GM23338 (cell line): ENCODE data around the gene LEKR1. TPM values are rescaled to one million over a fixed set of nuclear protein-coding genes. Genes with fewer than 3 reads are reported as not detected.

Experiments used
- ATAC-seq: fragments of 200-7000 bp; cut with Tn5 transposase; 3 replicates; pipeline ENCODE4 v1.9.1; 2020
- DNase-seq: peaks from one replicate; pipeline ENCODE4 v3.0.0-alpha.2; 2015; ENCODE audit warnings: low spot score
- H2AFZ ChIP-seq: fragments of 200-600 bp; sonication (generic); 2 replicates; pipeline ENCODE4 v1.8.0; 2016; ENCODE audit warnings: antibody characterized with exemption, mild to moderate bottlenecking, moderate library complexity
- H3F3A ChIP-seq: fragments of 200-600 bp; sonication (generic); replicated peaks from 2 replicates; pipeline ENCODE4 v1.8.0; 2017; ENCODE audit warnings: antibody characterized with exemption, mixed run types, low read depth
- H3K27ac ChIP-seq: fragments of 200-600 bp; sonication (generic); 2 replicates; pipeline ENCODE4 v1.6.1; 2016; ENCODE audit warnings: low read depth
- H3K27me3 ChIP-seq: fragments of 200-600 bp; sonication (generic); 2 replicates; pipeline ENCODE4 v1.8.0; 2016; ENCODE audit warnings: mild to moderate bottlenecking, mixed run types, moderate library complexity; ENCODE audit not compliant: insufficient read depth
- H3K36me3 ChIP-seq: fragments of 200-600 bp; sonication (generic); 2 replicates; pipeline ENCODE4 v1.8.0; 2016; ENCODE audit warnings: mild to moderate bottlenecking; ENCODE audit not compliant: insufficient read depth
- H3K4me1 ChIP-seq: fragments of 200-600 bp; sonication (generic); 2 replicates; pipeline ENCODE4 v1.8.0; 2016; ENCODE audit warnings: mild to moderate bottlenecking, moderate library complexity; ENCODE audit not compliant: insufficient read depth
- H3K4me2 ChIP-seq: fragments of 200-600 bp; sonication (generic); 2 replicates; pipeline ENCODE4 v1.7.1; 2017; ENCODE audit warnings: mixed run types
- H3K4me3 ChIP-seq: fragments of 200-600 bp; sonication (generic); 2 replicates; pipeline ENCODE4 v1.6.1; 2016; ENCODE audit warnings: mixed run types
- H3K79me2 ChIP-seq: fragments of 200-600 bp; sonication (generic); replicated peaks from 2 replicates; pipeline ENCODE4 v1.8.0; 2017; ENCODE audit warnings: mild to moderate bottlenecking; ENCODE audit not compliant: insufficient read depth
- H3K9me2 ChIP-seq: fragments of 200-600 bp; sonication (generic); 2 replicates; pipeline ENCODE4 v1.8.0; 2017; ENCODE audit not compliant: insufficient read depth
- H4K20me1 ChIP-seq: fragments of 200-600 bp; sonication (generic); replicated peaks from 2 replicates; pipeline ENCODE4 v1.8.0; 2017; ENCODE audit warnings: mild to moderate bottlenecking; ENCODE audit not compliant: insufficient read depth
- H3K27ac Mint-ChIP-seq: 2 replicates; pipeline ENCODE4 v1.8.0; 2020; ENCODE audit warnings: inconsistent platforms, mild to moderate bottlenecking, moderate library complexity, mixed read lengths
- H3K27me3 Mint-ChIP-seq: 3 replicates; pipeline ENCODE4 v1.8.0; 2022; ENCODE audit warnings: low read depth, mild to moderate bottlenecking, moderate library complexity, mixed read lengths, inconsistent platforms; ENCODE audit not compliant: insufficient read depth, poor library complexity
- H3K36me3 Mint-ChIP-seq: 3 replicates; pipeline ENCODE4 v1.8.0; 2021; ENCODE audit warnings: low read depth, mild to moderate bottlenecking, inconsistent platforms, moderate library complexity, mixed read lengths
- H3K4me1 Mint-ChIP-seq: 3 replicates; pipeline ENCODE4 v1.8.0; 2020; ENCODE audit warnings: mild to moderate bottlenecking, inconsistent platforms, mixed read lengths
- H3K4me3 Mint-ChIP-seq: 3 replicates; pipeline ENCODE4 v1.8.0; 2021; ENCODE audit warnings: moderate library complexity, mild to moderate bottlenecking, inconsistent platforms, mixed read lengths
- H3K9me3 Mint-ChIP-seq: 3 replicates; pipeline ENCODE4 v1.8.0; 2020; ENCODE audit warnings: moderate library complexity, mild to moderate bottlenecking, inconsistent platforms, mixed read lengths
- EZH2 ChIP-seq: fragments of 200-600 bp; sonication (generic); IDR thresholded peaks from one replicate; pipeline ENCODE4 v1.8.0; 2017; ENCODE audit warnings: antibody characterized with exemption, mild to moderate bottlenecking, low read depth; ENCODE audit not compliant: unreplicated experiment
- EZH2phosphoT487 ChIP-seq: fragments of 200-600 bp; sonication (generic); IDR thresholded peaks from one replicate; pipeline ENCODE4 v1.8.1; 2018; ENCODE audit warnings: antibody characterized with exemption; ENCODE audit not compliant: unreplicated experiment
- JUNB ChIP-seq: IDR thresholded peaks from one replicate; pipeline ENCODE4 v1.6.1; 2016; ENCODE audit warnings: antibody characterized with exemption; ENCODE audit not compliant: unreplicated experiment
- POLR2AphosphoS5 ChIP-seq: IDR thresholded peaks from 2 replicates; pipeline ENCODE4 v1.6.1; 2016; ENCODE audit warnings: antibody characterized with exemption, low read depth
- ZNF114 ChIP-seq: fragments of 250-450 bp; sonication (Bioruptor Pico); IDR thresholded peaks from 2 replicates; pipeline ENCODE4 v1.5.0; 2020; ENCODE audit warnings: mild to moderate bottlenecking, moderate library complexity
- ZNF331 ChIP-seq: fragments of 250-450 bp; sonication (Bioruptor Pico); IDR thresholded peaks from 2 replicates; pipeline ENCODE4 v1.5.0; 2020; ENCODE audit warnings: low read depth, mild to moderate bottlenecking, moderate library complexity
- polyA plus RNA-seq: library from polyadenylated mRNA; unstranded; fragments of >200 nt; fragmentation: Nextera tagmentation; extraction: Ambion mirVana; gene quantifications from 2 replicates; pipeline ENCODE4 v1.2.1, GENCODE V29; 2016
- total RNA-seq: library from RNA; depleted of rRNA; stranded (reverse); fragments of >200 nt; shearing (Covaris generic); gene quantifications from 2 replicates; pipeline ENCODE4 v1.2.3, GENCODE V29; 2014
- TF ChIP-seq, protein P1 (sequence below): fragments of 250-450 bp; sonication (Bioruptor Pico); IDR thresholded peaks from 2 replicates; pipeline ENCODE4 v1.5.0; 2020; ENCODE audit warnings: mild to moderate bottlenecking, moderate library complexity
- TF ChIP-seq, protein P2 (sequence below): IDR thresholded peaks from one replicate; pipeline ENCODE4 v1.6.1; 2018; ENCODE audit warnings: antibody characterized with exemption; ENCODE audit not compliant: unreplicated experiment
- TF ChIP-seq, protein P3 (sequence below), 2 experiments: fragments of 200-600 bp in 1 of 2; sonication (generic) in 1 of 2; conservative IDR thresholded peaks; 2 replicates each; pipeline versions ENCODE4 v1.5.1 to v1.6.1; 2016 to 2017; ENCODE audit warnings: antibody characterized with exemption in 2 of 2, low read depth in 2 of 2, mild to moderate bottlenecking in 2 of 2, moderate library complexity in 1 of 2

LEKR1 gene
- total and polyA plus RNA-seq, 2 experiments from 2014 or later, result not detected

DNA sequence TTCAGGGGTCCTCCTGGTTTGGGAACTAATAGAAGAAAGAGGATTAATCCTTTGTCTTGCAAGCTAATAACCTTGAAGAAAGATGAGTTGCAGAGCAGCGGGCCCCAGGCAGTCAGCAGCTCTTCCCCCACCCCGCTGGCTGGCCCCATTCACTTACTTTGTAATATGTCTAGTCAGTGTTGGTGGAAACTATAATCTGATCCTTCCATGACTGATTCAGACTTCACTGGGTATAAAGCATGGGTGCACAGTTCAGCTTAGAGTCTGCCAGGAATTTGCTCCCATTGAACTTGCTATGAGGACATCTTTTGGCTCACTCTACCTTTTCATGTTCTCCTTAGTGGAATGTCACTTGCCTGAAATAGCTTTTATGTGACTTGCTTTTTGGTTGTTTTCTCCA is 216.1 kb downstream of the LEKR1 start (continued):
- TF ChIP-seq, protein P1, sequence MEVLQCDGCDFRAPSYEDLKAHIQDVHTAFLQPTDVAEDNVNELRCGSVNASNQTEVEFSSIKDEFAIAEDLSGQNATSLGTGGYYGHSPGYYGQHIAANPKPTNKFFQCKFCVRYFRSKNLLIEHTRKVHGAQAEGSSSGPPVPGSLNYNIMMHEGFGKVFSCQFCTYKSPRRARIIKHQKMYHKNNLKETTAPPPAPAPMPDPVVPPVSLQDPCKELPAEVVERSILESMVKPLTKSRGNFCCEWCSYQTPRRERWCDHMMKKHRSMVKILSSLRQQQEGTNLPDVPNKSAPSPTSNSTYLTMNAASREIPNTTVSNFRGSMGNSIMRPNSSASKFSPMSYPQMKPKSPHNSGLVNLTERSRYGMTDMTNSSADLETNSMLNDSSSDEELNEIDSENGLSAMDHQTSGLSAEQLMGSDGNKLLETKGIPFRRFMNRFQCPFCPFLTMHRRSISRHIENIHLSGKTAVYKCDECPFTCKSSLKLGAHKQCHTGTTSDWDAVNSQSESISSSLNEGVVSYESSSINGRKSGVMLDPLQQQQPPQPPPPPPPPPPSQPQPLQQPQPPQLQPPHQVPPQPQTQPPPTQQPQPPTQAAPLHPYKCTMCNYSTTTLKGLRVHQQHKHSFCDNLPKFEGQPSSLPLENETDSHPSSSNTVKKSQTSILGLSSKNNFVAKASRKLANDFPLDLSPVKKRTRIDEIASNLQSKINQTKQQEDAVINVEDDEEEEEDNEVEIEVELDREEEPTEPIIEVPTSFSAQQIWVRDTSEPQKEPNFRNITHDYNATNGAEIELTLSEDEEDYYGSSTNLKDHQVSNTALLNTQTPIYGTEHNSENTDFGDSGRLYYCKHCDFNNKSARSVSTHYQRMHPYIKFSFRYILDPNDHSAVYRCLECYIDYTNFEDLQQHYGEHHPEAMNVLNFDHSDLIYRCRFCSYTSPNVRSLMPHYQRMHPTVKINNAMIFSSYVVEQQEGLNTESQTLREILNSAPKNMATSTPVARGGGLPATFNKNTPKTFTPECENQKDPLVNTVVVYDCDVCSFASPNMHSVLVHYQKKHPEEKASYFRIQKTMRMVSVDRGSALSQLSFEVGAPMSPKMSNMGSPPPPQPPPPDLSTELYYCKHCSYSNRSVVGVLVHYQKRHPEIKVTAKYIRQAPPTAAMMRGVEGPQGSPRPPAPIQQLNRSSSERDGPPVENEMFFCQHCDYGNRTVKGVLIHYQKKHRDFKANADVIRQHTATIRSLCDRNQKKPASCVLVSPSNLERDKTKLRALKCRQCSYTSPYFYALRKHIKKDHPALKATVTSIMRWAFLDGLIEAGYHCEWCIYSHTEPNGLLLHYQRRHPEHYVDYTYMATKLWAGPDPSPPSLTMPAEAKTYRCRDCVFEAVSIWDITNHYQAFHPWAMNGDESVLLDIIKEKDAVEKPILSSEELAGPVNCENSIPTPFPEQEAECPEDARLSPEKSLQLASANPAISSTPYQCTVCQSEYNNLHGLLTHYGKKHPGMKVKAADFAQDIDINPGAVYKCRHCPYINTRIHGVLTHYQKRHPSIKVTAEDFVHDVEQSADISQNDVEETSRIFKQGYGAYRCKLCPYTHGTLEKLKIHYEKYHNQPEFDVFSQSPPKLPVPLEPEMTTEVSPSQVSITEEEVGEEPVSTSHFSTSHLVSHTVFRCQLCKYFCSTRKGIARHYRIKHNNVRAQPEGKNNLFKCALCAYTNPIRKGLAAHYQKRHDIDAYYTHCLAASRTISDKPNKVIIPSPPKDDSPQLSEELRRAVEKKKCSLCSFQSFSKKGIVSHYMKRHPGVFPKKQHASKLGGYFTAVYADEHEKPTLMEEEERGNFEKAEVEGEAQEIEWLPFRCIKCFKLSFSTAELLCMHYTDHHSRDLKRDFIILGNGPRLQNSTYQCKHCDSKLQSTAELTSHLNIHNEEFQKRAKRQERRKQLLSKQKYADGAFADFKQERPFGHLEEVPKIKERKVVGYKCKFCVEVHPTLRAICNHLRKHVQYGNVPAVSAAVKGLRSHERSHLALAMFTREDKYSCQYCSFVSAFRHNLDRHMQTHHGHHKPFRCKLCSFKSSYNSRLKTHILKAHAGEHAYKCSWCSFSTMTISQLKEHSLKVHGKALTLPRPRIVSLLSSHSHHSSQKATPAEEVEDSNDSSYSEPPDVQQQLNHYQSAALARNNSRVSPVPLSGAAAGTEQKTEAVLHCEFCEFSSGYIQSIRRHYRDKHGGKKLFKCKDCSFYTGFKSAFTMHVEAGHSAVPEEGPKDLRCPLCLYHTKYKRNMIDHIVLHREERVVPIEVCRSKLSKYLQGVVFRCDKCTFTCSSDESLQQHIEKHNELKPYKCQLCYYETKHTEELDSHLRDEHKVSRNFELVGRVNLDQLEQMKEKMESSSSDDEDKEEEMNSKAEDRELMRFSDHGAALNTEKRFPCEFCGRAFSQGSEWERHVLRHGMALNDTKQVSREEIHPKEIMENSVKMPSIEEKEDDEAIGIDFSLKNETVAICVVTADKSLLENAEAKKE (CRISPR knock-in tag), result no peak
- TF ChIP-seq, protein P2, sequence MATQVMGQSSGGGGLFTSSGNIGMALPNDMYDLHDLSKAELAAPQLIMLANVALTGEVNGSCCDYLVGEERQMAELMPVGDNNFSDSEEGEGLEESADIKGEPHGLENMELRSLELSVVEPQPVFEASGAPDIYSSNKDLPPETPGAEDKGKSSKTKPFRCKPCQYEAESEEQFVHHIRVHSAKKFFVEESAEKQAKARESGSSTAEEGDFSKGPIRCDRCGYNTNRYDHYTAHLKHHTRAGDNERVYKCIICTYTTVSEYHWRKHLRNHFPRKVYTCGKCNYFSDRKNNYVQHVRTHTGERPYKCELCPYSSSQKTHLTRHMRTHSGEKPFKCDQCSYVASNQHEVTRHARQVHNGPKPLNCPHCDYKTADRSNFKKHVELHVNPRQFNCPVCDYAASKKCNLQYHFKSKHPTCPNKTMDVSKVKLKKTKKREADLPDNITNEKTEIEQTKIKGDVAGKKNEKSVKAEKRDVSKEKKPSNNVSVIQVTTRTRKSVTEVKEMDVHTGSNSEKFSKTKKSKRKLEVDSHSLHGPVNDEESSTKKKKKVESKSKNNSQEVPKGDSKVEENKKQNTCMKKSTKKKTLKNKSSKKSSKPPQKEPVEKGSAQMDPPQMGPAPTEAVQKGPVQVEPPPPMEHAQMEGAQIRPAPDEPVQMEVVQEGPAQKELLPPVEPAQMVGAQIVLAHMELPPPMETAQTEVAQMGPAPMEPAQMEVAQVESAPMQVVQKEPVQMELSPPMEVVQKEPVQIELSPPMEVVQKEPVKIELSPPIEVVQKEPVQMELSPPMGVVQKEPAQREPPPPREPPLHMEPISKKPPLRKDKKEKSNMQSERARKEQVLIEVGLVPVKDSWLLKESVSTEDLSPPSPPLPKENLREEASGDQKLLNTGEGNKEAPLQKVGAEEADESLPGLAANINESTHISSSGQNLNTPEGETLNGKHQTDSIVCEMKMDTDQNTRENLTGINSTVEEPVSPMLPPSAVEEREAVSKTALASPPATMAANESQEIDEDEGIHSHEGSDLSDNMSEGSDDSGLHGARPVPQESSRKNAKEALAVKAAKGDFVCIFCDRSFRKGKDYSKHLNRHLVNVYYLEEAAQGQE, result no peak
- no peak for TF ChIP-seq ZNF114 (CRISPR knock-in tag)
- TF ChIP-seq ZNF331 (CRISPR knock-in tag), result no peak

DNA sequence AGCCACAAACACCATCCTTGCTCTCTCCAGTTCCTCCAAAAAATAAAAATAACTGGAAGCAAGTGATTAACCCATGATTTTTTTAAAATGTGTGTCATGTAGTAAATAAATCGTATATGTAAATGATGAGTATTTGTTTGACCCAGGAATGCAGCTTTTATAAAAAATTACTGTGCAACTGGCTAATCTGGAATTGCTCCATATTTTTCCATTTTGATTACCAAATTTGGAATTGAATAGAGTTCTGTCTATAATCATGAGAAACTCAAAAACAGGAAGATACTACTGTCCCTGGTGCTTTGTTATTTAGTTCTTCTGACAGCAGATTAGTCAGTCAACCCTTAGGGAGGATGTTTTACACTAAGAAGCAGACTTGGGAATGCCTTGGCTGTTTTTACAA is 217.6 kb downstream of the LEKR1 start:
- H3K4me1 ChIP-seq, result peaks cover 4% of the 10 kb centered on the region; the same call in 1 of the 2 replicates
- Mint-ChIP-seq H3K27me3 (no peaks in the 10 kb centered on the region), H3K9me3 (no peaks in the 10 kb centered on the region), H3K4me3 (no peak overlapping the region), H3K4me1 (peaks cover 16% of the 10 kb centered on the region; the same call in 2 of the 3 replicates), H3K27ac (no peak overlapping the region), H3K36me3 (no peaks in the 10 kb centered on the region)
- no peaks in the 10 kb centered on the region for H4K20me1 ChIP-seq
- no peak for ATAC-seq
- no peak overlapping the region for H3K4me3 ChIP-seq
- H2AFZ ChIP-seq, result no peak overlapping the region
- DNase-seq, result no peak
- no peaks in the 10 kb centered on the region for H3K79me2 ChIP-seq
- H3F3A ChIP-seq, result no peaks in the 10 kb centered on the region
- H3K4me2 ChIP-seq, result no peak overlapping the region
- H3K27ac ChIP-seq, result no peak overlapping the region
- peaks cover 3% of the 10 kb centered on the region; the same call in 1 of the 2 replicates for H3K9me2 ChIP-seq
- H3K36me3 ChIP-seq, result no peaks in the 10 kb centered on the region
- no peaks in the 10 kb centered on the region for H3K27me3 ChIP-seq
- no peak for TF ChIP-seq POLR2AphosphoS5
- TF ChIP-seq ZNF331 (CRISPR knock-in tag), result no peak
- no peak for TF ChIP-seq EZH2phosphoT487
- TF ChIP-seq EZH2, result no peak
- TF ChIP-seq, protein P2, result no peak
- TF ChIP-seq, protein P3, sequence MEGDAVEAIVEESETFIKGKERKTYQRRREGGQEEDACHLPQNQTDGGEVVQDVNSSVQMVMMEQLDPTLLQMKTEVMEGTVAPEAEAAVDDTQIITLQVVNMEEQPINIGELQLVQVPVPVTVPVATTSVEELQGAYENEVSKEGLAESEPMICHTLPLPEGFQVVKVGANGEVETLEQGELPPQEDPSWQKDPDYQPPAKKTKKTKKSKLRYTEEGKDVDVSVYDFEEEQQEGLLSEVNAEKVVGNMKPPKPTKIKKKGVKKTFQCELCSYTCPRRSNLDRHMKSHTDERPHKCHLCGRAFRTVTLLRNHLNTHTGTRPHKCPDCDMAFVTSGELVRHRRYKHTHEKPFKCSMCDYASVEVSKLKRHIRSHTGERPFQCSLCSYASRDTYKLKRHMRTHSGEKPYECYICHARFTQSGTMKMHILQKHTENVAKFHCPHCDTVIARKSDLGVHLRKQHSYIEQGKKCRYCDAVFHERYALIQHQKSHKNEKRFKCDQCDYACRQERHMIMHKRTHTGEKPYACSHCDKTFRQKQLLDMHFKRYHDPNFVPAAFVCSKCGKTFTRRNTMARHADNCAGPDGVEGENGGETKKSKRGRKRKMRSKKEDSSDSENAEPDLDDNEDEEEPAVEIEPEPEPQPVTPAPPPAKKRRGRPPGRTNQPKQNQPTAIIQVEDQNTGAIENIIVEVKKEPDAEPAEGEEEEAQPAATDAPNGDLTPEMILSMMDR (conservative IDR thresholded peaks at IDR 0.05; ENCODE audit: low read depth in 2 of 2), result no peak
- TF ChIP-seq JUNB, result no peak
